Activated naive CD4-positive, alpha-beta T cell treated with anti-CD3 and anti-CD28 coated beads for 36 hours (primary cell): ENCODE measurements around the gene VRK3. TPM values are rescaled to one million over a fixed set of nuclear protein-coding genes. Genes with fewer than 3 reads are reported as not detected.
"Not testable (repeated sequence)": the region's sequence is repeated elsewhere in the genome, so short reads cannot be mapped to it uniquely, and the experiment has no call there.

Source experiments
- CTCF ChIA-PET: fragments of 350-600 bp; sonication (Branson Sonifier 250); formaldehyde crosslinking; loops from one replicate; lab custom pipeline; 2021; ENCODE audit warnings: antibody characterized with exemption; lab: Charles Lee
- DNase-seq: peaks from one replicate; pipeline ENCODE4 v3.0.0-alpha.2; 2020
- H3K27ac Mint-ChIP-seq: one replicate; pipeline ENCODE4 v1.8.0; 2021; ENCODE audit warnings: mild to moderate bottlenecking, mixed read lengths
- H3K27me3 Mint-ChIP-seq: one replicate; pipeline ENCODE4 v1.8.0; 2021; ENCODE audit warnings: low read depth, mixed read lengths
- H3K36me3 Mint-ChIP-seq: one replicate; pipeline ENCODE4 v1.8.0; 2021; ENCODE audit warnings: low read depth, mixed read lengths
- H3K4me1 Mint-ChIP-seq: one replicate; pipeline ENCODE4 v1.8.0; 2021; ENCODE audit warnings: low read depth, mixed read lengths
- H3K4me3 Mint-ChIP-seq: one replicate; pipeline ENCODE4 v1.8.0; 2021; ENCODE audit warnings: mild to moderate bottlenecking, moderate library complexity, mixed read lengths
- H3K9me3 Mint-ChIP-seq: one replicate; pipeline ENCODE4 v1.8.0; 2021; ENCODE audit warnings: mixed read lengths
- intact Hi-C: fragments of 100-400 bp; cut with micrococcal nuclease; formaldehyde crosslinking; loops from one replicate; pipeline ENCODE4 v1.15.1; 2023
- total RNA-seq, 2 experiments: library from RNA; stranded (reverse); gene quantifications; one replicate each; pipeline ENCODE4 v1.2.3, GENCODE V29; 2021

VRK3 gene
- total RNA-seq, 2 experiments from 2014 or later = 45.7 to 54.3 TPM

- H3K27ac Mint-ChIP-seq, H3K9me3 Mint-ChIP-seq, CTCF ChIA-PET, H3K36me3 Mint-ChIP-seq, H3K4me1 Mint-ChIP-seq, intact Hi-C loops, H3K4me3 Mint-ChIP-seq, DNase-seq, H3K27me3 Mint-ChIP-seq: not testable (repeated sequence)
These were observed 64.2 kb downstream of the VRK3 start, which contains the start of gene SIGLEC11 for GRCh38 chr19:49960980-49961379. SIGLEC11 (minus strand) TSS chr19:49961172; CDS start chr19:49961081, 91 bp downstream.

- H3K36me3 Mint-ChIP-seq, H3K4me3 Mint-ChIP-seq, intact Hi-C loops, CTCF ChIA-PET, H3K9me3 Mint-ChIP-seq, H3K27ac Mint-ChIP-seq, DNase-seq, H3K27me3 Mint-ChIP-seq, H3K4me1 Mint-ChIP-seq: not testable (repeated sequence)
These were observed 65.3 kb downstream of the VRK3 start for GRCh38 chr19:49959892-49960291.

GRCh38 chr19:49958596-49958995 is 66.6 kb downstream of the VRK3 start:
- H3K4me1 Mint-ChIP-seq, H3K36me3 Mint-ChIP-seq, intact Hi-C loops, DNase-seq, CTCF ChIA-PET, H3K4me3 Mint-ChIP-seq, H3K27me3 Mint-ChIP-seq, H3K9me3 Mint-ChIP-seq, H3K27ac Mint-ChIP-seq: not testable (repeated sequence)

- H3K4me1 Mint-ChIP-seq, DNase-seq, intact Hi-C loops, H3K27me3 Mint-ChIP-seq, H3K4me3 Mint-ChIP-seq, H3K27ac Mint-ChIP-seq, H3K9me3 Mint-ChIP-seq, H3K36me3 Mint-ChIP-seq: not testable (repeated sequence)
- CTCF ChIA-PET = interaction anchor here (0.7 kb wide), 1 partner anchor 19 kb away, joined by 4 read pairs; no protein-coding TSS in a partner anchor
These were observed 67.0 kb downstream of the VRK3 start for GRCh38 chr19:49958144-49958543.

GRCh38 chr19:49957262-49957915 is 67.8 kb downstream of the VRK3 start:
- Mint-ChIP-seq H3K4me3 (no peak overlapping the region), H3K9me3 (no peaks in the 10 kb centered on the region), H3K36me3 (no peaks in the 10 kb centered on the region), H3K27ac (no peak overlapping the region), H3K27me3 (no peaks in the 10 kb centered on the region), H3K4me1 (peaks cover 5% of the 10 kb centered on the region)
- CTCF ChIA-PET = interaction anchor here (0.6 to 1.3 kb wide), 4 partner anchors 9 to 688 kb away, joined by 3 to 4 read pairs (median 4); no protein-coding TSS in a partner anchor
- intact Hi-C loops = no loop called here
- DNase-seq = no peak

- CTCF ChIA-PET = interaction anchor here (1.3 kb wide), 1 partner anchor 18 kb away, joined by 4 read pairs; no protein-coding TSS in a partner anchor
- peaks cover 5% of the 10 kb centered on the region for H3K4me1 Mint-ChIP-seq
- intact Hi-C loops = no loop called here
These were observed 69.1 kb downstream of the VRK3 start for GRCh38 chr19:49956115-49956495.

GRCh38 chr19:49954933-49955332 is 70.2 kb downstream of the VRK3 start:
- H3K36me3 Mint-ChIP-seq = no peaks in the 10 kb centered on the region
- peaks cover 5% of the 10 kb centered on the region for H3K4me1 Mint-ChIP-seq
- H3K27me3 Mint-ChIP-seq = no peaks in the 10 kb centered on the region
- intact Hi-C loops = no loop called here
- no peak overlapping the region for H3K4me3 Mint-ChIP-seq
- no peaks in the 10 kb centered on the region for H3K9me3 Mint-ChIP-seq
- no peak for DNase-seq
- CTCF ChIA-PET = no interaction called here
- H3K27ac Mint-ChIP-seq = no peak overlapping the region

More at GRCh38 chr19:49956115-49956495, 69.1 kb downstream of the VRK3 start:
- no peaks in the 10 kb centered on the region for H3K27me3 Mint-ChIP-seq
- no peak overlapping the region for H3K27ac Mint-ChIP-seq
- H3K36me3 Mint-ChIP-seq = no peaks in the 10 kb centered on the region
- H3K4me3 Mint-ChIP-seq = no peak overlapping the region
- DNase-seq = no peak
- H3K9me3 Mint-ChIP-seq = no peaks in the 10 kb centered on the region

- Mint-ChIP-seq H3K27me3 (no peaks in the 10 kb centered on the region), H3K36me3 (no peaks in the 10 kb centered on the region), H3K4me1 (peaks cover 5% of the 10 kb centered on the region), H3K9me3 (no peaks in the 10 kb centered on the region), H3K27ac (no peak overlapping the region), H3K4me3 (no peak overlapping the region)
- no peak for DNase-seq
- CTCF ChIA-PET = interaction anchor here (0.9 to 1.7 kb wide), 3 partner anchors 16 to 31 kb away, joined by 3 to 8 read pairs (median 5); no protein-coding TSS in a partner anchor
- intact Hi-C loops = no loop called here
These were observed 70.9 kb downstream of the VRK3 start for GRCh38 chr19:49954092-49954829.

- CTCF ChIA-PET = interaction anchor here (1.4 to 1.7 kb wide), 2 partner anchors 15 to 30 kb away, joined by 5 to 8 read pairs; no protein-coding TSS in a partner anchor
- Mint-ChIP-seq H3K9me3 (no peaks in the 10 kb centered on the region), H3K4me1 (peaks cover 5% of the 10 kb centered on the region)
These were observed 71.8 kb downstream of the VRK3 start for GRCh38 chr19:49953416-49953815.

GRCh38 chr19:49952906-49953305 is 72.3 kb downstream of the VRK3 start:
- CTCF ChIA-PET = interaction anchor here (1.7 kb wide), 1 partner anchor 15 kb away, joined by 8 read pairs; no protein-coding TSS in a partner anchor

More at GRCh38 chr19:49953416-49953815, 71.8 kb downstream of the VRK3 start:
- no peak for DNase-seq
- Mint-ChIP-seq H3K27ac (no peak overlapping the region), H3K36me3 (no peaks in the 10 kb centered on the region), H3K4me3 (no peak overlapping the region), H3K27me3 (no peaks in the 10 kb centered on the region)
- intact Hi-C loops = no loop called here

GRCh38 chr19:49952479-49952836 is 72.7 kb downstream of the VRK3 start:
- H3K27me3 Mint-ChIP-seq = no peaks in the 10 kb centered on the region
- peaks cover 5% of the 10 kb centered on the region for H3K4me1 Mint-ChIP-seq
- intact Hi-C loops = no loop called here
- no peak overlapping the region for H3K27ac Mint-ChIP-seq
- H3K36me3 Mint-ChIP-seq = no peaks in the 10 kb centered on the region
- CTCF ChIA-PET = no interaction called here
- no peak overlapping the region for H3K4me3 Mint-ChIP-seq
- no peak for DNase-seq
- no peaks in the 10 kb centered on the region for H3K9me3 Mint-ChIP-seq

More at GRCh38 chr19:49952906-49953305, 72.3 kb downstream of the VRK3 start:
- intact Hi-C loops = no loop called here
- no peak for DNase-seq
- no peak overlapping the region for H3K4me3 Mint-ChIP-seq
- peaks cover 5% of the 10 kb centered on the region for H3K4me1 Mint-ChIP-seq
- no peaks in the 10 kb centered on the region for H3K27me3 Mint-ChIP-seq
- H3K36me3 Mint-ChIP-seq = no peaks in the 10 kb centered on the region
- H3K27ac Mint-ChIP-seq = no peak overlapping the region
- H3K9me3 Mint-ChIP-seq = no peaks in the 10 kb centered on the region

- no peak overlapping the region for H3K4me3 Mint-ChIP-seq
- H3K4me1 Mint-ChIP-seq = peaks cover 5% of the 10 kb centered on the region
- no peaks in the 10 kb centered on the region for H3K9me3 Mint-ChIP-seq
- H3K27me3 Mint-ChIP-seq = no peaks in the 10 kb centered on the region
- H3K27ac Mint-ChIP-seq = no peak overlapping the region
- CTCF ChIA-PET = no interaction called here
- intact Hi-C loops = no loop called here
- H3K36me3 Mint-ChIP-seq = no peaks in the 10 kb centered on the region
- no peak for DNase-seq
These were observed 73.2 kb downstream of the VRK3 start for GRCh38 chr19:49951806-49952478.
